ENCODE data around the gene DPY19L3.

The DPY19L3 gene

DNA sequence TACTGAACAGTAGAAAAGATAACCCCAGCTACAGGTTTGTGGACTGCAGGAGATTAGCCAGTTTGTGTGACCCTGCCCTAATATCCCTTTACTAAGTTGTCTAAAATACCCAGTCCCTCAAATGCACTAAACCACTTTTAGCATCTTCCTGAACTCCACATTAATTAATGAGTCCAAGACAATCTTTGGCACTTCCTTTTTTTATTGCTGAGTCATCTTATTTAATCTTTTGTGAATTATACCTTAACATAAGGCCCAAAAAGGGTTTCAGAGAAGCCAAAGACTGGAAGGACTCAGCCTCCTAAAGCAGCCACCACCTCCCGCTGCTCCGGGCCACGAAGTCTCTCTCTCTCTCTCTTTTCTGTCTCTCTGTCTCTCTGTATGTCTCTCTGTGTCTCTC lies 126.7 kb downstream of the DPY19L3 start:
- no peak overlapping the region for H3K27ac ChIP-seq
- H3K27me3 ChIP-seq (ENCODE audit: insufficient read depth, low read depth, severe bottlenecking), result no peaks in the 10 kb centered on the region
- DNase-seq, result no peak
- no peak for TF ChIP-seq CTCF (IDR thresholded peaks at IDR 0.05; ENCODE audit: low read depth, low read length)
- H3K36me3 ChIP-seq, result no peaks in the 10 kb centered on the region
- no peaks in the 10 kb centered on the region for H3K9me3 ChIP-seq (ENCODE audit: severe bottlenecking)
- H3K4me3 ChIP-seq (ENCODE audit: low read depth, low read length), result no peak overlapping the region

Measured in WERI-Rb-1 (cell line).